GM23338 (cell line): ENCODE measurements around the gene CACNA1D. TPM values are rescaled to one million over a fixed set of nuclear protein-coding genes. Genes with fewer than 3 reads are reported as not detected.

Experiments
- ATAC-seq: fragments of 200-7000 bp; cut with Tn5 transposase; 3 replicates; pipeline ENCODE4 v1.9.1; 2020
- DNase-seq: peaks from one replicate; pipeline ENCODE4 v3.0.0-alpha.2; 2015; ENCODE audit warnings: low spot score
- H2AFZ ChIP-seq: fragments of 200-600 bp; sonication (generic); 2 replicates; pipeline ENCODE4 v1.8.0; 2016; ENCODE audit warnings: antibody characterized with exemption, mild to moderate bottlenecking, moderate library complexity
- H3F3A ChIP-seq: fragments of 200-600 bp; sonication (generic); replicated peaks from 2 replicates; pipeline ENCODE4 v1.8.0; 2017; ENCODE audit warnings: antibody characterized with exemption, mixed run types, low read depth
- H3K27ac ChIP-seq: fragments of 200-600 bp; sonication (generic); 2 replicates; pipeline ENCODE4 v1.6.1; 2016; ENCODE audit warnings: low read depth
- H3K27me3 ChIP-seq: fragments of 200-600 bp; sonication (generic); 2 replicates; pipeline ENCODE4 v1.8.0; 2016; ENCODE audit warnings: mild to moderate bottlenecking, mixed run types, moderate library complexity; ENCODE audit not compliant: insufficient read depth
- H3K36me3 ChIP-seq: fragments of 200-600 bp; sonication (generic); 2 replicates; pipeline ENCODE4 v1.8.0; 2016; ENCODE audit warnings: mild to moderate bottlenecking; ENCODE audit not compliant: insufficient read depth
- H3K4me1 ChIP-seq: fragments of 200-600 bp; sonication (generic); 2 replicates; pipeline ENCODE4 v1.8.0; 2016; ENCODE audit warnings: mild to moderate bottlenecking, moderate library complexity; ENCODE audit not compliant: insufficient read depth
- H3K4me2 ChIP-seq: fragments of 200-600 bp; sonication (generic); 2 replicates; pipeline ENCODE4 v1.7.1; 2017; ENCODE audit warnings: mixed run types
- H3K4me3 ChIP-seq: fragments of 200-600 bp; sonication (generic); 2 replicates; pipeline ENCODE4 v1.6.1; 2016; ENCODE audit warnings: mixed run types
- H3K79me2 ChIP-seq: fragments of 200-600 bp; sonication (generic); replicated peaks from 2 replicates; pipeline ENCODE4 v1.8.0; 2017; ENCODE audit warnings: mild to moderate bottlenecking; ENCODE audit not compliant: insufficient read depth
- H3K9me2 ChIP-seq: fragments of 200-600 bp; sonication (generic); 2 replicates; pipeline ENCODE4 v1.8.0; 2017; ENCODE audit not compliant: insufficient read depth
- H4K20me1 ChIP-seq: fragments of 200-600 bp; sonication (generic); replicated peaks from 2 replicates; pipeline ENCODE4 v1.8.0; 2017; ENCODE audit warnings: mild to moderate bottlenecking; ENCODE audit not compliant: insufficient read depth
- H3K27ac Mint-ChIP-seq: 2 replicates; pipeline ENCODE4 v1.8.0; 2020; ENCODE audit warnings: inconsistent platforms, mild to moderate bottlenecking, moderate library complexity, mixed read lengths
- H3K27me3 Mint-ChIP-seq: 3 replicates; pipeline ENCODE4 v1.8.0; 2022; ENCODE audit warnings: low read depth, mild to moderate bottlenecking, moderate library complexity, mixed read lengths, inconsistent platforms; ENCODE audit not compliant: insufficient read depth, poor library complexity
- H3K36me3 Mint-ChIP-seq: 3 replicates; pipeline ENCODE4 v1.8.0; 2021; ENCODE audit warnings: low read depth, mild to moderate bottlenecking, inconsistent platforms, moderate library complexity, mixed read lengths
- H3K4me1 Mint-ChIP-seq: 3 replicates; pipeline ENCODE4 v1.8.0; 2020; ENCODE audit warnings: mild to moderate bottlenecking, inconsistent platforms, mixed read lengths
- H3K4me3 Mint-ChIP-seq: 3 replicates; pipeline ENCODE4 v1.8.0; 2021; ENCODE audit warnings: moderate library complexity, mild to moderate bottlenecking, inconsistent platforms, mixed read lengths
- H3K9me3 Mint-ChIP-seq: 3 replicates; pipeline ENCODE4 v1.8.0; 2020; ENCODE audit warnings: moderate library complexity, mild to moderate bottlenecking, inconsistent platforms, mixed read lengths
- CREB1 ChIP-seq: fragments of 250-450 bp; sonication (Bioruptor Pico); IDR thresholded peaks from 2 replicates; pipeline ENCODE4 v1.5.0; 2020; ENCODE audit warnings: low read depth, mild to moderate bottlenecking, moderate library complexity
- EZH2 ChIP-seq: fragments of 200-600 bp; sonication (generic); IDR thresholded peaks from one replicate; pipeline ENCODE4 v1.8.0; 2017; ENCODE audit warnings: antibody characterized with exemption, mild to moderate bottlenecking, low read depth; ENCODE audit not compliant: unreplicated experiment
- EZH2phosphoT487 ChIP-seq: fragments of 200-600 bp; sonication (generic); IDR thresholded peaks from one replicate; pipeline ENCODE4 v1.8.1; 2018; ENCODE audit warnings: antibody characterized with exemption; ENCODE audit not compliant: unreplicated experiment
- JUNB ChIP-seq: IDR thresholded peaks from one replicate; pipeline ENCODE4 v1.6.1; 2016; ENCODE audit warnings: antibody characterized with exemption; ENCODE audit not compliant: unreplicated experiment
- NANOG ChIP-seq: IDR thresholded peaks from 2 replicates; pipeline ENCODE4 v1.6.1; 2016; ENCODE audit warnings: antibody characterized with exemption, borderline replicate concordance
- POLR2AphosphoS5 ChIP-seq: IDR thresholded peaks from 2 replicates; pipeline ENCODE4 v1.6.1; 2016; ENCODE audit warnings: antibody characterized with exemption, low read depth
- STAT1 ChIP-seq: IDR thresholded peaks from one replicate; pipeline ENCODE4 v1.6.1; 2016; ENCODE audit warnings: antibody characterized with exemption; ENCODE audit not compliant: unreplicated experiment
- ZNF114 ChIP-seq: fragments of 250-450 bp; sonication (Bioruptor Pico); IDR thresholded peaks from 2 replicates; pipeline ENCODE4 v1.5.0; 2020; ENCODE audit warnings: mild to moderate bottlenecking, moderate library complexity
- ZNF331 ChIP-seq: fragments of 250-450 bp; sonication (Bioruptor Pico); IDR thresholded peaks from 2 replicates; pipeline ENCODE4 v1.5.0; 2020; ENCODE audit warnings: low read depth, mild to moderate bottlenecking, moderate library complexity
- polyA plus RNA-seq: library from polyadenylated mRNA; unstranded; fragments of >200 nt; fragmentation: Nextera tagmentation; extraction: Ambion mirVana; gene quantifications from 2 replicates; pipeline ENCODE4 v1.2.1, GENCODE V29; 2016
- total RNA-seq: library from RNA; depleted of rRNA; stranded (reverse); fragments of >200 nt; shearing (Covaris generic); gene quantifications from 2 replicates; pipeline ENCODE4 v1.2.3, GENCODE V29; 2014
- TF ChIP-seq, protein P1 (sequence below): fragments of 250-450 bp; sonication (Bioruptor Pico); IDR thresholded peaks from 2 replicates; pipeline ENCODE4 v1.5.0; 2020; ENCODE audit warnings: mild to moderate bottlenecking, moderate library complexity
- TF ChIP-seq, protein P2 (sequence below), 2 experiments: fragments of 200-600 bp in 1 of 2; sonication (generic) in 1 of 2; conservative IDR thresholded peaks; 2 replicates each; pipeline versions ENCODE4 v1.5.1 to v1.6.1; 2016 to 2017; ENCODE audit warnings: antibody characterized with exemption in 2 of 2, low read depth in 2 of 2, mild to moderate bottlenecking in 2 of 2, moderate library complexity in 1 of 2
- TF ChIP-seq, protein P3 (sequence below): IDR thresholded peaks from one replicate; pipeline ENCODE4 v1.6.1; 2018; ENCODE audit warnings: antibody characterized with exemption; ENCODE audit not compliant: unreplicated experiment
- TF ChIP-seq, protein P4 (sequence below): IDR thresholded peaks from 2 replicates; pipeline ENCODE4 v1.6.1; 2016; ENCODE audit warnings: antibody characterized with exemption

The CACNA1D gene
- total and polyA plus RNA-seq, 2 experiments from 2014 or later: 1.7 to 1.8 TPM

DNA sequence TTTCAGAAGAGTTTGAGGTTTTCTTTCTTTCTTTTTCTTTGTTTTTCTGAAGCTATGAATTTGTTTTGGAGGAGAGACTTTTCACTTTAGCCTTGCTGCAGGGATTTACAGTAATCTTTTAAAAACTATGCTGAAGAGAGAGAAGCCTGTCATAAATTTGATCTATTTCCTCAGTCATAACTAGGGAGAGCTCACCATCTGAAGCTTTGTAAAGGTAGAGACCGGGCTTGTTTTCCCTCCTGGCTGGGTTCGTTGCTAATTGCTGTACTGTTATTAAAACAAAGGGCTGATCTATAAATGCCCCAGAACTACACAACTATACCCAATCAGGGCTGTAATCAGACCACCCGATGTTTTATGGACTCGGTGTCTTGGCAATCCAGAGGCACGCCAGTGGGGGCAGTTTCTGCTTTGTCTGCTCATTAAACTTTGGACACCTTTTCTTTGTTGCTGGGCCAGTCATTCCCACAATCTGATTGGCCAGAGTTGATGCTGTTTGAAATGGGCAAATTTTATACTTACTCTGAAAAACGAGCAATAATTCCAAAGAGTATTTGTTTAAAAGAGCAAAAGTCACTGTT is 164.3 kb downstream of the CACNA1D start:
- H3K36me3 Mint-ChIP-seq: peaks cover 2% of the 10 kb centered on the region; the same call in 1 of the 3 replicates
- TF ChIP-seq, protein P1, sequence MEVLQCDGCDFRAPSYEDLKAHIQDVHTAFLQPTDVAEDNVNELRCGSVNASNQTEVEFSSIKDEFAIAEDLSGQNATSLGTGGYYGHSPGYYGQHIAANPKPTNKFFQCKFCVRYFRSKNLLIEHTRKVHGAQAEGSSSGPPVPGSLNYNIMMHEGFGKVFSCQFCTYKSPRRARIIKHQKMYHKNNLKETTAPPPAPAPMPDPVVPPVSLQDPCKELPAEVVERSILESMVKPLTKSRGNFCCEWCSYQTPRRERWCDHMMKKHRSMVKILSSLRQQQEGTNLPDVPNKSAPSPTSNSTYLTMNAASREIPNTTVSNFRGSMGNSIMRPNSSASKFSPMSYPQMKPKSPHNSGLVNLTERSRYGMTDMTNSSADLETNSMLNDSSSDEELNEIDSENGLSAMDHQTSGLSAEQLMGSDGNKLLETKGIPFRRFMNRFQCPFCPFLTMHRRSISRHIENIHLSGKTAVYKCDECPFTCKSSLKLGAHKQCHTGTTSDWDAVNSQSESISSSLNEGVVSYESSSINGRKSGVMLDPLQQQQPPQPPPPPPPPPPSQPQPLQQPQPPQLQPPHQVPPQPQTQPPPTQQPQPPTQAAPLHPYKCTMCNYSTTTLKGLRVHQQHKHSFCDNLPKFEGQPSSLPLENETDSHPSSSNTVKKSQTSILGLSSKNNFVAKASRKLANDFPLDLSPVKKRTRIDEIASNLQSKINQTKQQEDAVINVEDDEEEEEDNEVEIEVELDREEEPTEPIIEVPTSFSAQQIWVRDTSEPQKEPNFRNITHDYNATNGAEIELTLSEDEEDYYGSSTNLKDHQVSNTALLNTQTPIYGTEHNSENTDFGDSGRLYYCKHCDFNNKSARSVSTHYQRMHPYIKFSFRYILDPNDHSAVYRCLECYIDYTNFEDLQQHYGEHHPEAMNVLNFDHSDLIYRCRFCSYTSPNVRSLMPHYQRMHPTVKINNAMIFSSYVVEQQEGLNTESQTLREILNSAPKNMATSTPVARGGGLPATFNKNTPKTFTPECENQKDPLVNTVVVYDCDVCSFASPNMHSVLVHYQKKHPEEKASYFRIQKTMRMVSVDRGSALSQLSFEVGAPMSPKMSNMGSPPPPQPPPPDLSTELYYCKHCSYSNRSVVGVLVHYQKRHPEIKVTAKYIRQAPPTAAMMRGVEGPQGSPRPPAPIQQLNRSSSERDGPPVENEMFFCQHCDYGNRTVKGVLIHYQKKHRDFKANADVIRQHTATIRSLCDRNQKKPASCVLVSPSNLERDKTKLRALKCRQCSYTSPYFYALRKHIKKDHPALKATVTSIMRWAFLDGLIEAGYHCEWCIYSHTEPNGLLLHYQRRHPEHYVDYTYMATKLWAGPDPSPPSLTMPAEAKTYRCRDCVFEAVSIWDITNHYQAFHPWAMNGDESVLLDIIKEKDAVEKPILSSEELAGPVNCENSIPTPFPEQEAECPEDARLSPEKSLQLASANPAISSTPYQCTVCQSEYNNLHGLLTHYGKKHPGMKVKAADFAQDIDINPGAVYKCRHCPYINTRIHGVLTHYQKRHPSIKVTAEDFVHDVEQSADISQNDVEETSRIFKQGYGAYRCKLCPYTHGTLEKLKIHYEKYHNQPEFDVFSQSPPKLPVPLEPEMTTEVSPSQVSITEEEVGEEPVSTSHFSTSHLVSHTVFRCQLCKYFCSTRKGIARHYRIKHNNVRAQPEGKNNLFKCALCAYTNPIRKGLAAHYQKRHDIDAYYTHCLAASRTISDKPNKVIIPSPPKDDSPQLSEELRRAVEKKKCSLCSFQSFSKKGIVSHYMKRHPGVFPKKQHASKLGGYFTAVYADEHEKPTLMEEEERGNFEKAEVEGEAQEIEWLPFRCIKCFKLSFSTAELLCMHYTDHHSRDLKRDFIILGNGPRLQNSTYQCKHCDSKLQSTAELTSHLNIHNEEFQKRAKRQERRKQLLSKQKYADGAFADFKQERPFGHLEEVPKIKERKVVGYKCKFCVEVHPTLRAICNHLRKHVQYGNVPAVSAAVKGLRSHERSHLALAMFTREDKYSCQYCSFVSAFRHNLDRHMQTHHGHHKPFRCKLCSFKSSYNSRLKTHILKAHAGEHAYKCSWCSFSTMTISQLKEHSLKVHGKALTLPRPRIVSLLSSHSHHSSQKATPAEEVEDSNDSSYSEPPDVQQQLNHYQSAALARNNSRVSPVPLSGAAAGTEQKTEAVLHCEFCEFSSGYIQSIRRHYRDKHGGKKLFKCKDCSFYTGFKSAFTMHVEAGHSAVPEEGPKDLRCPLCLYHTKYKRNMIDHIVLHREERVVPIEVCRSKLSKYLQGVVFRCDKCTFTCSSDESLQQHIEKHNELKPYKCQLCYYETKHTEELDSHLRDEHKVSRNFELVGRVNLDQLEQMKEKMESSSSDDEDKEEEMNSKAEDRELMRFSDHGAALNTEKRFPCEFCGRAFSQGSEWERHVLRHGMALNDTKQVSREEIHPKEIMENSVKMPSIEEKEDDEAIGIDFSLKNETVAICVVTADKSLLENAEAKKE: no peak
- TF ChIP-seq, protein P2, sequence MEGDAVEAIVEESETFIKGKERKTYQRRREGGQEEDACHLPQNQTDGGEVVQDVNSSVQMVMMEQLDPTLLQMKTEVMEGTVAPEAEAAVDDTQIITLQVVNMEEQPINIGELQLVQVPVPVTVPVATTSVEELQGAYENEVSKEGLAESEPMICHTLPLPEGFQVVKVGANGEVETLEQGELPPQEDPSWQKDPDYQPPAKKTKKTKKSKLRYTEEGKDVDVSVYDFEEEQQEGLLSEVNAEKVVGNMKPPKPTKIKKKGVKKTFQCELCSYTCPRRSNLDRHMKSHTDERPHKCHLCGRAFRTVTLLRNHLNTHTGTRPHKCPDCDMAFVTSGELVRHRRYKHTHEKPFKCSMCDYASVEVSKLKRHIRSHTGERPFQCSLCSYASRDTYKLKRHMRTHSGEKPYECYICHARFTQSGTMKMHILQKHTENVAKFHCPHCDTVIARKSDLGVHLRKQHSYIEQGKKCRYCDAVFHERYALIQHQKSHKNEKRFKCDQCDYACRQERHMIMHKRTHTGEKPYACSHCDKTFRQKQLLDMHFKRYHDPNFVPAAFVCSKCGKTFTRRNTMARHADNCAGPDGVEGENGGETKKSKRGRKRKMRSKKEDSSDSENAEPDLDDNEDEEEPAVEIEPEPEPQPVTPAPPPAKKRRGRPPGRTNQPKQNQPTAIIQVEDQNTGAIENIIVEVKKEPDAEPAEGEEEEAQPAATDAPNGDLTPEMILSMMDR (conservative IDR thresholded peaks at IDR 0.05; ENCODE audit: low read depth in 2 of 2): no peak
- TF ChIP-seq ZNF114 (no peak), STAT1 (no peak), JUNB (no peak), NANOG (no peak), EZH2phosphoT487 (no peak), POLR2AphosphoS5 (no peak), ZNF331 (CRISPR knock-in tag) (no peak), CREB1 (CRISPR knock-in tag) (no peak), EZH2 (no peak)
- TF ChIP-seq, protein P3, sequence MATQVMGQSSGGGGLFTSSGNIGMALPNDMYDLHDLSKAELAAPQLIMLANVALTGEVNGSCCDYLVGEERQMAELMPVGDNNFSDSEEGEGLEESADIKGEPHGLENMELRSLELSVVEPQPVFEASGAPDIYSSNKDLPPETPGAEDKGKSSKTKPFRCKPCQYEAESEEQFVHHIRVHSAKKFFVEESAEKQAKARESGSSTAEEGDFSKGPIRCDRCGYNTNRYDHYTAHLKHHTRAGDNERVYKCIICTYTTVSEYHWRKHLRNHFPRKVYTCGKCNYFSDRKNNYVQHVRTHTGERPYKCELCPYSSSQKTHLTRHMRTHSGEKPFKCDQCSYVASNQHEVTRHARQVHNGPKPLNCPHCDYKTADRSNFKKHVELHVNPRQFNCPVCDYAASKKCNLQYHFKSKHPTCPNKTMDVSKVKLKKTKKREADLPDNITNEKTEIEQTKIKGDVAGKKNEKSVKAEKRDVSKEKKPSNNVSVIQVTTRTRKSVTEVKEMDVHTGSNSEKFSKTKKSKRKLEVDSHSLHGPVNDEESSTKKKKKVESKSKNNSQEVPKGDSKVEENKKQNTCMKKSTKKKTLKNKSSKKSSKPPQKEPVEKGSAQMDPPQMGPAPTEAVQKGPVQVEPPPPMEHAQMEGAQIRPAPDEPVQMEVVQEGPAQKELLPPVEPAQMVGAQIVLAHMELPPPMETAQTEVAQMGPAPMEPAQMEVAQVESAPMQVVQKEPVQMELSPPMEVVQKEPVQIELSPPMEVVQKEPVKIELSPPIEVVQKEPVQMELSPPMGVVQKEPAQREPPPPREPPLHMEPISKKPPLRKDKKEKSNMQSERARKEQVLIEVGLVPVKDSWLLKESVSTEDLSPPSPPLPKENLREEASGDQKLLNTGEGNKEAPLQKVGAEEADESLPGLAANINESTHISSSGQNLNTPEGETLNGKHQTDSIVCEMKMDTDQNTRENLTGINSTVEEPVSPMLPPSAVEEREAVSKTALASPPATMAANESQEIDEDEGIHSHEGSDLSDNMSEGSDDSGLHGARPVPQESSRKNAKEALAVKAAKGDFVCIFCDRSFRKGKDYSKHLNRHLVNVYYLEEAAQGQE: no peak
- TF ChIP-seq, protein P4, sequence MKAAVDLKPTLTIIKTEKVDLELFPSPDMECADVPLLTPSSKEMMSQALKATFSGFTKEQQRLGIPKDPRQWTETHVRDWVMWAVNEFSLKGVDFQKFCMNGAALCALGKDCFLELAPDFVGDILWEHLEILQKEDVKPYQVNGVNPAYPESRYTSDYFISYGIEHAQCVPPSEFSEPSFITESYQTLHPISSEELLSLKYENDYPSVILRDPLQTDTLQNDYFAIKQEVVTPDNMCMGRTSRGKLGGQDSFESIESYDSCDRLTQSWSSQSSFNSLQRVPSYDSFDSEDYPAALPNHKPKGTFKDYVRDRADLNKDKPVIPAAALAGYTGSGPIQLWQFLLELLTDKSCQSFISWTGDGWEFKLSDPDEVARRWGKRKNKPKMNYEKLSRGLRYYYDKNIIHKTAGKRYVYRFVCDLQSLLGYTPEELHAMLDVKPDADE: no peak
- ATAC-seq (no peak), DNase-seq (no peak)
- no peaks in the 10 kb centered on the region for H3K27me3 ChIP-seq
- no peaks in the 10 kb centered on the region for H3K4me1 Mint-ChIP-seq
- H3K27ac ChIP-seq: no peak overlapping the region
- H3K27me3 Mint-ChIP-seq: no peaks in the 10 kb centered on the region
- no peak overlapping the region for H2AFZ ChIP-seq
- H3K27ac Mint-ChIP-seq: no peak overlapping the region
- peaks cover 9% of the 10 kb centered on the region for H3K9me3 Mint-ChIP-seq
- no peaks in the 10 kb centered on the region for H3K79me2 ChIP-seq
- no peaks in the 10 kb centered on the region; the same call in 1 of the 2 replicates for H4K20me1 ChIP-seq
- H3K4me3 ChIP-seq: no peak overlapping the region
- no peaks in the 10 kb centered on the region for H3K4me1 ChIP-seq
- H3K4me3 Mint-ChIP-seq: no peak overlapping the region
- no peak overlapping the region for H3K4me2 ChIP-seq
- H3F3A ChIP-seq: no peaks in the 10 kb centered on the region
- no peaks in the 10 kb centered on the region for H3K36me3 ChIP-seq
- peaks cover 10% of the 10 kb centered on the region; the same call in 1 of the 2 replicates for H3K9me2 ChIP-seq
